Measurements from ENCODE around the gene ZSWIM3.
"Not testable (repeated sequence)": the region's sequence is repeated elsewhere in the genome, so short reads cannot be mapped to it uniquely, and the experiment has no call there.

ZSWIM3 gene

GRCh38 chr20:45866454-45866853, 9.0 kb downstream of the ZSWIM3 start:
- FAIRE-seq (no peak), DNase-seq (ENCODE audit: insufficient read length) (no peak)
- TF ChIP-seq POLR2A (IDR thresholded peaks at IDR 0.05; ENCODE audit: low read depth, low read length) (no peak), TAF1 (IDR thresholded peaks at IDR 0.05; ENCODE audit: borderline replicate concordance, low read depth, low read length) (no peak), POLR2AphosphoS5 (IDR thresholded peaks at IDR 0.05; ENCODE audit: low read depth, low read length) (no peak)

- TF ChIP-seq TAF1 (IDR thresholded peaks at IDR 0.05; ENCODE audit: borderline replicate concordance, low read depth, low read length), result no peak
- TF ChIP-seq POLR2A (IDR thresholded peaks at IDR 0.05; ENCODE audit: low read depth, low read length), result no peak
- no peak for TF ChIP-seq POLR2AphosphoS5 (IDR thresholded peaks at IDR 0.05; ENCODE audit: low read depth, low read length)
- FAIRE-seq (no peak), DNase-seq (ENCODE audit: insufficient read length) (no peak)
Observed at GRCh38 chr20:45867136-45867818, 9.9 kb downstream of the ZSWIM3 start.

GRCh38 chr20:45867819-45868176, 10.4 kb downstream of the ZSWIM3 start:
- DNase-seq (ENCODE audit: insufficient read length), result no peak
- TF ChIP-seq POLR2A (IDR thresholded peaks at IDR 0.05; ENCODE audit: low read depth, low read length), result no peak
- no peak for TF ChIP-seq TAF1 (IDR thresholded peaks at IDR 0.05; ENCODE audit: borderline replicate concordance, low read depth, low read length)
- TF ChIP-seq POLR2AphosphoS5 (IDR thresholded peaks at IDR 0.05; ENCODE audit: low read depth, low read length), result no peak
- no peak for FAIRE-seq

GRCh38 chr20:45872626-45873025, 15.2 kb downstream of the ZSWIM3 start:
- no peak for FAIRE-seq
- no peak for DNase-seq (ENCODE audit: insufficient read length)
- TF ChIP-seq POLR2A (IDR thresholded peaks at IDR 0.05; ENCODE audit: low read depth, low read length) (no peak), TAF1 (IDR thresholded peaks at IDR 0.05; ENCODE audit: borderline replicate concordance, low read depth, low read length) (no peak), POLR2AphosphoS5 (IDR thresholded peaks at IDR 0.05; ENCODE audit: low read depth, low read length) (no peak)

GRCh38 chr20:45873409-45874103, 16.1 kb downstream of the ZSWIM3 start:
- DNase-seq (ENCODE audit: insufficient read length), result no peak
- TF ChIP-seq POLR2A (IDR thresholded peaks at IDR 0.05; ENCODE audit: low read depth, low read length), result no peak
- no peak for TF ChIP-seq TAF1 (IDR thresholded peaks at IDR 0.05; ENCODE audit: borderline replicate concordance, low read depth, low read length)
- TF ChIP-seq POLR2AphosphoS5 (IDR thresholded peaks at IDR 0.05; ENCODE audit: low read depth, low read length), result no peak
- no peak for FAIRE-seq

GRCh38 chr20:45874104-45874481, 16.7 kb downstream of the ZSWIM3 start:
- not testable (repeated sequence) for DNase-seq (ENCODE audit: insufficient read length); FAIRE-seq

GRCh38 chr20:45874576-45874975, 17.2 kb downstream of the ZSWIM3 start:
- TF ChIP-seq POLR2A (IDR thresholded peaks at IDR 0.05; ENCODE audit: low read depth, low read length), result no peak
- TF ChIP-seq POLR2AphosphoS5 (IDR thresholded peaks at IDR 0.05; ENCODE audit: low read depth, low read length), result no peak
- no peak for TF ChIP-seq TAF1 (IDR thresholded peaks at IDR 0.05; ENCODE audit: borderline replicate concordance, low read depth, low read length)
- no peak for FAIRE-seq
- DNase-seq (ENCODE audit: insufficient read length), result no peak

GRCh38 chr20:45878076-45878761, 20.8 kb downstream of the ZSWIM3 start:
- FAIRE-seq (no peak), DNase-seq (ENCODE audit: insufficient read length) (no peak)
- TF ChIP-seq POLR2AphosphoS5 (IDR thresholded peaks at IDR 0.05; ENCODE audit: low read depth, low read length), result no peak
- no peak for TF ChIP-seq TAF1 (IDR thresholded peaks at IDR 0.05; ENCODE audit: borderline replicate concordance, low read depth, low read length)
- TF ChIP-seq POLR2A (IDR thresholded peaks at IDR 0.05; ENCODE audit: low read depth, low read length), result no peak

- TF ChIP-seq TAF1 (IDR thresholded peaks at IDR 0.05; ENCODE audit: borderline replicate concordance, low read depth, low read length) (peak; percentile 96), POLR2AphosphoS5 (IDR thresholded peaks at IDR 0.05; ENCODE audit: low read depth, low read length) (peak; percentile 96), POLR2A (IDR thresholded peaks at IDR 0.05; ENCODE audit: low read depth, low read length) (peak; percentile 97)
- DNase-seq (ENCODE audit: insufficient read length), result peak; percentile 96
- FAIRE-seq, result peak; percentile 99
Observed at GRCh38 chr20:45880988-45881788, 23.8 kb downstream of the ZSWIM3 start, which contains the start of gene ZSWIM1. Gene ZSWIM1, plus strand, starts transcription at chr20:45881227. Its CDS starts 1,366 bp downstream, at chr20:45882593.

- DNase-seq (ENCODE audit: insufficient read length), result no peak
- TF ChIP-seq POLR2A (IDR thresholded peaks at IDR 0.05; ENCODE audit: low read depth, low read length) (no peak), TAF1 (IDR thresholded peaks at IDR 0.05; ENCODE audit: borderline replicate concordance, low read depth, low read length) (no peak), POLR2AphosphoS5 (IDR thresholded peaks at IDR 0.05; ENCODE audit: low read depth, low read length) (no peak)
- FAIRE-seq, result no peak
Observed at GRCh38 chr20:45882469-45883099, 25.2 kb downstream of the ZSWIM3 start.

GRCh38 chr20:45883100-45883469, 25.7 kb downstream of the ZSWIM3 start:
- DNase-seq (ENCODE audit: insufficient read length) (no peak), FAIRE-seq (no peak)
- no peak for TF ChIP-seq TAF1 (IDR thresholded peaks at IDR 0.05; ENCODE audit: borderline replicate concordance, low read depth, low read length)
- TF ChIP-seq POLR2AphosphoS5 (IDR thresholded peaks at IDR 0.05; ENCODE audit: low read depth, low read length), result no peak
- no peak for TF ChIP-seq POLR2A (IDR thresholded peaks at IDR 0.05; ENCODE audit: low read depth, low read length)
